GM19238 (cell line): ENCODE results near the gene R3HDML.
A peak's percentile ranks its signal among the peaks of the same experiment; 100 is the strongest.

ENCODE experiments used
- DNase-seq: peaks from one replicate; pipeline ENCODE4 v3.0.0; 2011; ENCODE audit warnings: low spot score; ENCODE audit not compliant: insufficient read length

Gene R3HDML

GRCh38 chr20:44361021-44361420 is 24.2 kb downstream of the R3HDML start:
- no peak for DNase-seq

- no peak for DNase-seq
These were observed 25.7 kb downstream of the R3HDML start for GRCh38 chr20:44362466-44362940.

- no peak for DNase-seq
These were observed 27.2 kb downstream of the R3HDML start for GRCh38 chr20:44364068-44364467.

GRCh38 chr20:44364780-44365179 is 27.9 kb downstream of the R3HDML start:
- no peak for DNase-seq

- DNase-seq, result no peak
These were observed 30.9 kb downstream of the R3HDML start for GRCh38 chr20:44367746-44368145.

- no peak for DNase-seq
These were observed 33.9 kb downstream of the R3HDML start for GRCh38 chr20:44370639-44371218.

GRCh38 chr20:44382641-44383040 is 45.8 kb downstream of the R3HDML start:
- DNase-seq, result no peak

- peak; percentile 45 for DNase-seq
These were observed 47.7 kb downstream of the R3HDML start for GRCh38 chr20:44384423-44385027.

GRCh38 chr20:44388466-44389023 is 51.7 kb downstream of the R3HDML start:
- DNase-seq, result peak; percentile 60

GRCh38 chr20:44389871-44390270 is 53.0 kb downstream of the R3HDML start:
- no peak for DNase-seq

- no peak for DNase-seq
These were observed 53.4 kb downstream of the R3HDML start for GRCh38 chr20:44390280-44390679.

GRCh38 chr20:44392088-44392775 is 55.4 kb downstream of the R3HDML start:
- DNase-seq, result no peak

GRCh38 chr20:44392776-44393607 is 56.1 kb downstream of the R3HDML start:
- no peak for DNase-seq

- no peak for DNase-seq
These were observed 57.0 kb downstream of the R3HDML start for GRCh38 chr20:44393608-44394451.

- no peak for DNase-seq
These were observed 57.5 kb downstream of the R3HDML start for GRCh38 chr20:44394452-44394701.

GRCh38 chr20:44394702-44395460 is 58.0 kb downstream of the R3HDML start:
- no peak for DNase-seq

- DNase-seq, result no peak
These were observed 58.9 kb downstream of the R3HDML start for GRCh38 chr20:44395461-44396340.

GRCh38 chr20:44396369-44397130 is 59.7 kb downstream of the R3HDML start:
- no peak for DNase-seq
